Measurements from ENCODE around the gene ATP13A2.
A peak's percentile ranks its signal among the peaks of the same experiment; 100 is the strongest.

Gene ATP13A2

DNA sequence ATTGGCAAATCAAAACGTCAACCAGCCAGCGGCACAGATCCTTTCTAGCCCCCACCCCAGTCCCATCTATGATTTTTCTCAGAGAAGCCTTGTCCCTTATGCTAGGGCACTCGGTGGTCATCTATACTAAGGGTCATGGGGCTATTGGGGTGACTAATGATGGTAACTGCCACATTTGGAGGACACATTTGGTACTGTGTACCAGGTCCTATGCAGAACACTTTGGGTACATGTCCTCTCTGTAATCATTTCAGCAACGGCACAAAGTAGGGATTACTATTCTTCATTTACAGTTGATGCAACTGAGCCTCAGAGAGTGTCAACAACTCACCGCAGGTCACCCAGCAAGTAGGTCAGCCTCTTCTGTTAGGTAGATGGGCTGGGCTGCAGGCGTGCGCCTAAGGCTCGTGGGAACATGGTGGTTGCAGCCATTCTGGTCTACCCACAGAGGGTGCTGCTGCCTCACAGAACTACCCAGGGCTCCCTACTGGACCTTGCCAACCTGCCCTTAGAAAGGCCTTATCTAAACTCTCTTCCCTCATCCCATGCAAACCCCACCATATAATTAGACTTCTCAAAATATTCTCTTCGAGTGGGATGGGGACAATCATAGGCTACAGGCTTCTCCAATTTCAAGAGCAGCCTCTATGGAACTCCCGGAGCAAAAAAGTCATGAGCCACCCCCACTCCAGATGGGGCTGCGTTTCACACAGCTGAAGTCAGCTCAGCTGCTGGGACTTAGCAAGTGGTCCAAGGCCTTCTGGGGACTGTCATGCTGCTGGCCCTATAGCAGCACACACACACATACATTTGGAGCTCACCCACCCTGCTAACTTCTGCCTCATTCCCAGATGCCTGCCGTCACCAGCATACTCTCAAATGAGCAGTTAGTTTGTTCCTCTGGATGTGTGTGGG is 47.9 kb upstream of the ATP13A2 start:
- 43% methylated on average over 12 of the region's 12 CpGs for WGBS

DNA sequence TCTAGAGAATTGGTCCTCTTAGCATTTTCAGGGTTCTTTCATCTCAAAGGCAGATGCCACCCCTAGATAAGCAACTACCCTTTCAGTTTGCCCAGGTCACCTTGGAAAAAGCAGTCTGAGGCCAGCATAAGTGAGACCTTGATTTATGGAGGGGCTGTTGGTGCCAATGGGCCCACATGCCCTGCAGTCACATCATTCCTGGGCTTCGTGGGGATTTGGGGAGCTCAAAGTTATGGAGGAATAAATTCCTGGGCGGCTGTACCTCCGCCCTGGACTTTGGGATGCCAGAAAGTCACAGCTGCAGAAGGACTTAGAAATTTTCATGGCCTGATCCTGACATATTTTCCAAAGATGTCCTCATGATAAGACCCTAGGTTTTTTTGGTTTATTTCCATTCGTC is 44.8 kb upstream of the ATP13A2 start:
- Histone ChIP-seq H2AFZ (ENCODE audit: low read depth, low read length) (no peak overlapping the region), H3K79me1 (replicated peaks; ENCODE audit: low read length, poor library complexity, severe bottlenecking) (no peaks in the 10 kb centered on the region), H3K4ac (ENCODE audit: low read depth in 1 of 2, low read length in 2 of 2) (no peak overlapping the region), H3K27me3 (ENCODE audit: control insufficient read depth in 1 of 2, insufficient read depth in 1 of 2, low read length in 2 of 2) (peaks cover 0 to 22% of the 10 kb centered on the region in 2 experiments), H3K4me3 (ENCODE audit: insufficient read depth in 1 of 2, low read depth in 1 of 2, low read length in 2 of 2) (no peak overlapping the region), H2BK120ac (ENCODE audit: low read depth, low read length) (no peak overlapping the region), H3K4me1 (ENCODE audit: control insufficient read depth, insufficient read depth, low read depth, low read length) (peaks cover 1% of the 10 kb centered on the region), H3K23ac (ENCODE audit: low read length in 2 of 2) (no peak overlapping the region), H3K9me3 (ENCODE audit: control insufficient read depth, low read length) (no peaks in the 10 kb centered on the region), H3K9ac (ENCODE audit: low read length) (no peak overlapping the region), H3K27ac (ENCODE audit: low read length, poor library complexity, severe bottlenecking) (no peak overlapping the region), H3K18ac (ENCODE audit: low read depth in 1 of 2, low read length in 2 of 2) (no peak overlapping the region), H3K4me2 (ENCODE audit: low read length, poor library complexity, severe bottlenecking) (no peak overlapping the region), H3K36me3 (ENCODE audit: control insufficient read depth in 1 of 2, insufficient read depth in 2 of 2, low read depth in 1 of 2, low read length in 2 of 2) (peaks cover 0 to 4% of the 10 kb centered on the region in 2 experiments), H3K14ac (ENCODE audit: low read length in 2 of 2) (no peak overlapping the region), H2BK5ac (ENCODE audit: low read depth, low read length, poor library complexity, severe bottlenecking) (no peak overlapping the region), H4K91ac (ENCODE audit: low read length) (no peak overlapping the region), H2BK12ac (ENCODE audit: low read length in 2 of 2) (no peak overlapping the region), H2BK15ac (ENCODE audit: low read depth, poor library complexity, severe bottlenecking) (no peak overlapping the region), H4K8ac (ENCODE audit: low read length) (no peak overlapping the region), H2AK5ac (ENCODE audit: low read length, severe bottlenecking) (no peak overlapping the region)
- WGBS: 70% methylated on average over 4 of the region's 4 CpGs
- no peak for DNase-seq

More for the DNA sequence above, 47.9 kb upstream of the ATP13A2 start:
- Histone ChIP-seq H3K9me3 (ENCODE audit: control insufficient read depth, low read length) (no peaks in the 10 kb centered on the region), H3K9ac (ENCODE audit: low read length) (no peak overlapping the region), H4K91ac (ENCODE audit: low read length) (no peak overlapping the region), H3K79me1 (replicated peaks; ENCODE audit: low read length, poor library complexity, severe bottlenecking) (no peaks in the 10 kb centered on the region), H3K36me3 (ENCODE audit: control insufficient read depth in 1 of 2, insufficient read depth in 2 of 2, low read depth in 1 of 2, low read length in 2 of 2) (no peaks in the 10 kb centered on the region), H2AFZ (ENCODE audit: low read depth, low read length) (no peak overlapping the region), H2BK120ac (ENCODE audit: low read depth, low read length) (no peak overlapping the region), H2BK15ac (ENCODE audit: low read depth, poor library complexity, severe bottlenecking) (no peak overlapping the region), H3K23ac (ENCODE audit: low read length in 2 of 2) (no peak overlapping the region), H3K27ac (ENCODE audit: low read length, poor library complexity, severe bottlenecking) (no peak overlapping the region), H4K8ac (ENCODE audit: low read length) (no peak overlapping the region), H3K4me2 (ENCODE audit: low read length, poor library complexity, severe bottlenecking) (no peak overlapping the region), H3K4me3 (ENCODE audit: insufficient read depth in 1 of 2, low read depth in 1 of 2, low read length in 2 of 2) (no peak overlapping the region), H2BK5ac (ENCODE audit: low read depth, low read length, poor library complexity, severe bottlenecking) (no peak overlapping the region), H3K18ac (ENCODE audit: low read depth in 1 of 2, low read length in 2 of 2) (no peak overlapping the region), H3K27me3 (ENCODE audit: control insufficient read depth in 1 of 2, insufficient read depth in 1 of 2, low read length in 2 of 2) (peaks cover 0 to 27% of the 10 kb centered on the region in 2 experiments), H2AK5ac (ENCODE audit: low read length, severe bottlenecking) (no peak overlapping the region), H3K4me1 (ENCODE audit: control insufficient read depth, insufficient read depth, low read depth, low read length) (peaks cover 4% of the 10 kb centered on the region), H3K14ac (ENCODE audit: low read length in 2 of 2) (no peak overlapping the region), H2BK12ac (ENCODE audit: low read length in 2 of 2) (no peak overlapping the region), H3K4ac (ENCODE audit: low read depth in 1 of 2, low read length in 2 of 2) (no peak overlapping the region)
- DNase-seq: peak; percentile 74

DNA sequence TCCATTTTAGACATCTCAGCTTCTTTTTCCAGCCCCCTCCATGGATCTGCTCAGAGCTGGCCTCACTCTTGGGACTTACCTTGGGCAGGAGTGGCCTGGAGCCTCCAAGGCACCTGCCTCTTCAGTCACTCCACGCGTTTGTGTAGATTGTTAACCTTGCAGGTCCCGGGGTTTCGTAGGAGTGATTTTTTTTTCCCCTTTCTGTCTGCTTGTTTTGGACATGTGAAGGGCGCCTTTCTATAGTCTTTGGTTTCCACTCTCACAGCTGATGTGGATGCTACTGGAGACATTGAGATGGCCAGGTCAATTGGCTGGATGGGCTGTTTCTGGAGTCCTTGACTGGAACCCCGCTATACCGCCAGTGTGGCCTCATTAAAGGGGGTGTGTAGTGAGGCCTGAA is 44.1 kb upstream of the ATP13A2 start:
- Histone ChIP-seq H3K23ac (ENCODE audit: low read length in 2 of 2) (no peak overlapping the region), H2BK5ac (ENCODE audit: low read depth, low read length, poor library complexity, severe bottlenecking) (no peak overlapping the region), H3K4ac (ENCODE audit: low read depth in 1 of 2, low read length in 2 of 2) (peak overlapping the region in 1 of 2 experiments; percentile 10), H2BK15ac (ENCODE audit: low read depth, poor library complexity, severe bottlenecking) (no peak overlapping the region), H2AFZ (ENCODE audit: low read depth, low read length) (no peak overlapping the region), H2AK5ac (ENCODE audit: low read length, severe bottlenecking) (no peak overlapping the region), H3K27ac (ENCODE audit: low read length, poor library complexity, severe bottlenecking) (no peak overlapping the region), H3K4me3 (ENCODE audit: insufficient read depth in 1 of 2, low read depth in 1 of 2, low read length in 2 of 2) (no peak overlapping the region), H3K14ac (ENCODE audit: low read length in 2 of 2) (no peak overlapping the region), H4K91ac (ENCODE audit: low read length) (no peak overlapping the region), H3K79me1 (replicated peaks; ENCODE audit: low read length, poor library complexity, severe bottlenecking) (no peaks in the 10 kb centered on the region), H3K4me1 (ENCODE audit: control insufficient read depth, insufficient read depth, low read depth, low read length) (peaks cover 1% of the 10 kb centered on the region), H2BK12ac (ENCODE audit: low read length in 2 of 2) (no peak overlapping the region), H4K8ac (ENCODE audit: low read length) (no peak overlapping the region), H3K18ac (ENCODE audit: low read depth in 1 of 2, low read length in 2 of 2) (no peak overlapping the region), H3K4me2 (ENCODE audit: low read length, poor library complexity, severe bottlenecking) (no peak overlapping the region), H3K9me3 (ENCODE audit: control insufficient read depth, low read length) (no peaks in the 10 kb centered on the region), H3K36me3 (ENCODE audit: control insufficient read depth in 1 of 2, insufficient read depth in 2 of 2, low read depth in 1 of 2, low read length in 2 of 2) (peaks cover 0 to 11% of the 10 kb centered on the region in 2 experiments), H3K27me3 (ENCODE audit: control insufficient read depth in 1 of 2, insufficient read depth in 1 of 2, low read length in 2 of 2) (peaks cover 0 to 22% of the 10 kb centered on the region in 2 experiments), H3K9ac (ENCODE audit: low read length) (no peak overlapping the region), H2BK120ac (ENCODE audit: low read depth, low read length) (no peak overlapping the region)
- DNase-seq: no peak
- 96% methylated on average over 7 of the region's 7 CpGs for WGBS

DNA sequence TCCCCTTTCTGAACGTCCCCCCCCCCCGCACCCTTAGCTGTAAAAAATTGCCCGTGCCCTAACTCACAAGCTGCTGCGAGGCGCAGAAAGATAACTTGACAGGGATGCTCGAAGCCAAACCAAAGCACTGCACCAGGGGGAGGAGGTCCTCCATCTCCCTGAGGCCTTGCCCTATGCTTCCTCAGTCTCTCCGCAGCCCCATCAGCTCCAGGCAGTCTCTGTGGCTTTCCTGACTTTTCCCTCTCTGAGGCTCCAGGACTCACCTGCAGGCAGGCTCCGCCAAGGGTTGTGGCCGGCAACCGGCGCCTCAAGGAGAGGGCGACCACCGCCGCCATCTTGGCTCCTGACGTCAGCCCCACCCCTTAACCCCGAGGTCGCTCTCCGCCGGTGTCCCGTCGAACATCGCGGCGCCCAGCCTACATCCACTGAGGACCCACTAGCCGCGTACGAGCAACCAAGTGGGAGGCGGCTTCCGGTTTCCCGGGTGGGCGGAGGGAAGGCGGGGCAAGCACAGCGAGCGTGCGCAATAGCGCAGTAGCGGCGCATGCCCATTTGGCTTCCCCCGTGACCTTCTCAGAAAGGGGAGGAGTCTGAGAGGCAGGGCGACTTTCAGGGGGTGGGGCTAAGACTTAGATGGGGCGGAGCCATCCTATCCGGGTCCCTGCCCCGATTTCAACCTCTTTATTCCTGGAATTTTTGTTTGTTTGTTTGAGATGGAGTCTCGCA is 42.1 kb upstream of the ATP13A2 start, which contains the start of gene SDHB:
SDHB (minus strand) TSS at position 348 of the 726 bp plus-strand sequence; CDS start at position 335, 13 bp downstream.
- Histone ChIP-seq H3K27me3 (ENCODE audit: control insufficient read depth in 1 of 2, insufficient read depth in 1 of 2, low read length in 2 of 2) (peaks cover 0 to 19% of the 10 kb centered on the region in 2 experiments), H4K91ac (ENCODE audit: low read length) (peak within 1 kb of the TSS; percentile 43), H2BK15ac (ENCODE audit: low read depth, poor library complexity, severe bottlenecking) (peak within 1 kb of the TSS; percentile 77), H2AFZ (ENCODE audit: low read depth, low read length) (peak within 1 kb of the TSS; percentile 60), H3K4ac (ENCODE audit: low read depth in 1 of 2, low read length in 2 of 2) (peak within 1 kb of the TSS in 1 of 2 experiments; percentile 93), H3K9me3 (ENCODE audit: control insufficient read depth, low read length) (no peaks in the 10 kb centered on the region), H4K8ac (ENCODE audit: low read length) (peak within 1 kb of the TSS; percentile 74), H3K23ac (ENCODE audit: low read length in 2 of 2) (peak within 1 kb of the TSS in 1 of 2 experiments; percentile 93), H3K4me2 (ENCODE audit: low read length, poor library complexity, severe bottlenecking) (peak within 1 kb of the TSS; percentile 99), H3K9ac (ENCODE audit: low read length) (peak within 1 kb of the TSS; percentile 99), H3K79me1 (replicated peaks; ENCODE audit: low read length, poor library complexity, severe bottlenecking) (no peaks in the 10 kb centered on the region), H3K27ac (ENCODE audit: low read length, poor library complexity, severe bottlenecking) (peak within 1 kb of the TSS; percentile 57), H3K18ac (ENCODE audit: low read depth in 1 of 2, low read length in 2 of 2) (peak within 1 kb of the TSS; percentile 66 to 96), H2BK12ac (ENCODE audit: low read length in 2 of 2) (no peak within 1 kb of the TSS), H3K4me3 (ENCODE audit: insufficient read depth in 1 of 2, low read depth in 1 of 2, low read length in 2 of 2) (peak within 1 kb of the TSS; percentile 91 to 99), H3K14ac (ENCODE audit: low read length in 2 of 2) (peak within 1 kb of the TSS in 1 of 2 experiments; percentile 98), H2AK5ac (ENCODE audit: low read length, severe bottlenecking) (peak within 1 kb of the TSS; percentile 88), H3K36me3 (ENCODE audit: control insufficient read depth in 1 of 2, insufficient read depth in 2 of 2, low read depth in 1 of 2, low read length in 2 of 2) (peaks cover 9 to 26% of the 10 kb centered on the region in 2 experiments), H3K4me1 (ENCODE audit: control insufficient read depth, insufficient read depth, low read depth, low read length) (peaks cover 1% of the 10 kb centered on the region), H2BK120ac (ENCODE audit: low read depth, low read length) (no peak within 1 kb of the TSS), H2BK5ac (ENCODE audit: low read depth, low read length, poor library complexity, severe bottlenecking) (peak within 1 kb of the TSS; percentile 36)
- WGBS: under 1% methylated on average over 43 of the region's 44 CpGs
- DNase-seq: peak; percentile 98

Measured in mesenchymal stem cell (in vitro differentiated cells and primary cell).